Aorta (tissue), 5 donors: Measurements from ENCODE around the gene BRD3. TPM values are rescaled to one million over a fixed set of nuclear protein-coding genes. Genes with fewer than 3 reads are reported as not detected.

ENCODE experiments used
- ATAC-seq: fragments of 200-7000 bp; cut with Tn5 transposase; one replicate; pipeline ENCODE4 v1.9.1; 2022; ENCODE audit warnings: moderate library complexity; ENCODE audit not compliant: low FRiP score
- DNase-seq, 2 donors: peaks; one replicate each; pipeline ENCODE4 v3.0.0-alpha.2; 2020
- H3K27ac ChIP-seq, 2 donors: one replicate each; pipeline ENCODE4 v1.5.1; 2013; ENCODE audit warnings: low read length in 2 of 2, mild to moderate bottlenecking in 2 of 2, moderate library complexity in 2 of 2, control low read depth in 1 of 2, inconsistent platforms in 1 of 2, low read depth in 1 of 2
- H3K27me3 ChIP-seq, 2 donors: one replicate each; pipeline ENCODE4 v1.6.1; 2013; ENCODE audit warnings: control low read depth in 1 of 2, low read length in 1 of 2, mild to moderate bottlenecking in 1 of 2, moderate library complexity in 1 of 2; ENCODE audit not compliant: insufficient read depth in 2 of 2, control insufficient read depth in 1 of 2
- H3K36me3 ChIP-seq, 2 donors: one replicate each; pipeline ENCODE4 v1.6.1; 2013; ENCODE audit warnings: control low read depth in 1 of 2, low read length in 1 of 2, mild to moderate bottlenecking in 1 of 2; ENCODE audit not compliant: insufficient read depth in 2 of 2, control insufficient read depth in 1 of 2
- H3K4me1 ChIP-seq, 2 donors: one replicate each; pipeline ENCODE4 v1.6.1; 2013; ENCODE audit warnings: low read length in 2 of 2, control low read depth in 1 of 2, mild to moderate bottlenecking in 1 of 2, moderate library complexity in 1 of 2; ENCODE audit not compliant: insufficient read depth in 2 of 2, control insufficient read depth in 1 of 2
- H3K4me3 ChIP-seq, 2 donors: one replicate each; pipeline ENCODE4 v1.5.1; 2013; ENCODE audit warnings: low read length in 2 of 2, control low read depth in 1 of 2, mild to moderate bottlenecking in 1 of 2
- H3K9me3 ChIP-seq: one replicate; pipeline ENCODE4 v1.6.1; 2013; ENCODE audit warnings: mild to moderate bottlenecking, low read length; ENCODE audit not compliant: control insufficient read depth
- WGBS, 2 donors: extraction: QIAGEN DNeasy Blood & Tissue Kit; methylation state at CpG; one replicate each; pipeline ENCODE4 v1.1.7; 2013; 5-methylcytosine and 5-hydroxymethylcytosine counted together
- intact Hi-C, 2 donors: fragments of 100-400 bp; cut with DNase I; formaldehyde crosslinking; loops; one replicate each; pipeline versions ENCODE4 v1.14.2 to v1.15.0; 2022
- polyA plus RNA-seq, 2 donors: library from polyadenylated mRNA; stranded (reverse); fragments of 200-250 nt; gene quantifications; one replicate each; pipeline ENCODE4 v1.2.3, GENCODE V29; 2013
- total RNA-seq, 2 donors: library from RNA; stranded (reverse); fragmentation: NEBNext Ultra II Directional; extraction: Animal tissue kit (Norgen Biotek cat#: 25700); gene quantifications; one replicate each; pipeline ENCODE4 v1.2.1, GENCODE V29; 2021
- donor health status: healthy with polysubstance abuse.
- donor health status: Bipolar disorder and iron deficiency.
- donor health status: DM: no; HTN: no; CAD: no.
- donor health status: DM: no; HTN: no; CAD: no.
- donor health status: DM: yes; HTN: yes; CAD: no.

The BRD3 gene
- total and polyA plus RNA-seq, 4 donors: 6.6 to 38.0 (median 19.5) TPM

DNA sequence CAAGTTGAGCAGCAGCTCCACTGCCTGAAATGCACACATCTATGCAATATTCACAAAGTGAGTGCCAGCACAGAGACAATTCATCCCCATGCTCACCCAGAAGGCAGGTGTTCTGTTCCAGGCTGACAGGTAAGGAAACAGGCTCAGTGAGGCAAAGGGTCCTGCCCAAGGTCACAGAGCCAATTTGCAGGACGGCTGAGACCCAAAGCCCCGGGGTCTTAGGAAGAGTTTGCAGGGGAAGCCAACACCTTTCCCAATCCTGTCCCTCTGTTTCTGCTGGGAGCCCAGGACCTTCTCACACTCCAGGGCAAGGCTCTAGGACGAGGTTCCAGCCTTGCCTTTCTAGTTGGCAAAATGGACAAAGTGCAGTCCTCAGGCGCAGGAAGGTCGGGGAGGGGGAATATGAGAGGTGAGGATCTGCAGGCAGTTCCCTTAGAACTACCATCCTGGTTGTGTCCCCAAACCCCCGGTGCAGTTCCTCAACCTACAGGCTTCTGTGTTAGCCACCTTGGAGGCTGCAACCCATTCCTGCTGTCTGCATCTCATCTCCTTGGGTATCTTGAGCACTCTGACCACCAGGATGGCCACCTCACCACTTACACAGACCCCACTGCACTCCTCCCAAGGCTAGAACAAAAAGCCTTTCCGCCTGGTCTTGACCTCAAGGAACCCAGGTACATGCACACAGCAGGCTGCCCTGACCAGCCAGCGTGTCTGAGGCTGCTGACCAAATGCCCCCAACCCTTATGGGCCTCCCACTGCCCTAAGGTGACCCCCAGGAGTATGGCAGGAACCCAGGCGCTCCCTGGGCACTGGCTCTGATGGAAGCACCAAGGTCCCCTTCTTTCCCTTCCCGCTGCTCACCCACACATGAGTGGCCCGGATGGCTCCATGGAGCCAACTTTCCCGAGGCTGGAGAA is 1.9 kb upstream of the BRD3 start:
- no peaks in the 10 kb centered on the region for H3K4me1 ChIP-seq
- intact Hi-C loops: loop anchor here (2.0 to 10.0 kb wide), 3 partner anchors 45 to 1433 kb away; partner anchors contain the start of genes BRD3OS (in 1 of the 2), MRPS2 (in 1 of the 2) and RXRA (in 1 of the 2)
- no peaks in the 10 kb centered on the region for H3K27me3 ChIP-seq
- DNase-seq (peak in 1 of 2 donors; percentile 33), ATAC-seq (no peak)
- H3K36me3 ChIP-seq: no peaks in the 10 kb centered on the region
- WGBS, 2 donors: 77 to 79% methylated on average over 12 of the region's 12 CpGs
- H3K4me3 ChIP-seq: no peak overlapping the region
- H3K27ac ChIP-seq: no peak overlapping the region
- no peaks in the 10 kb centered on the region for H3K9me3 ChIP-seq

DNA sequence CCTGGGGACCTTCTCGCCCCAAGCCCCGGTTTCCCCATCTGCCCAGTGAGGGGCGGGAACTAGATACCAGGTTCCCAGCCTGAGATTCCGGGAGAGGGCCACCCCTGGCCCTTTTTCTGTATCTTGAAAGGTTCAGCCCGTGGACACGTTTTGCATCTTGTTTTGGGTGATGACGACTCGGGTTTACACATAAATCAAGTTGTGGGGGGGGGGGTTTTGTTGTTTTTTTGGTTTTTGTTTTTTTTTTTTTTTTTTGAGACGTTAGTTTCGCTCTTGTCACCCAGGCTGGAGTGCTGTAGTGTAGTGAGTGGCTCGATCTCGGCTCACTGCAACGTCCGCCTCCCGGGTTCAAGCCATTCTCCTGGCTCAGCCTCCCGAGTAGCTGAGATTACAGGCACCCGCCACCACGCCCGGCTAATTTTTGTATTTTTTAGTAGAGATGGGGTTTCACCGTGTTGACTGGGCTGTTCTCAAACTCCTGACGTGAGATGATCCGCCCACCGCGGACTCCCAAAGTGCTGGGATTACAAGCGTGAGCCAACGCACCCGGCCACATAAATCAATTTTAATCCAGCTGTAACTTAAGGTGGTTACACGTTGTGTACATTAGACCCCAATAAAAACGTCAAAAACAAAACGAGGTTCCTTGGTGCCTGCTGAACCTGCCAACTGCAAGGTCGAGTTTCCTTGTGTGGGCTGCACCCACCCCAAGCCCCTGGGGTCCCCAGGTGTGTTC is 1.1 kb upstream of the BRD3 start:
- intact Hi-C loops: loop anchor here (2.0 to 10.0 kb wide), 2 partner anchors 44 to 256 kb away; partner anchors contain the start of genes BRD3OS (in 1 of the 2) and RXRA (in 1 of the 2)
- ATAC-seq: no peak
- peak in 1 of 2 donors; percentile 53 for DNase-seq

GRCh38 chr9:134066913-134067851 is 644 bp downstream of the BRD3 start:
- DNase-seq (no peak), ATAC-seq (no peak)
- intact Hi-C loops: loop anchor here in 1 of 2 donors (10.0 kb wide), 1 partner anchor 258 kb away; the partner anchor contains the start of gene RXRA
- peak overlapping the region; percentile 38 to 41 for H3K27ac ChIP-seq
- no peaks in the 10 kb centered on the region for H3K36me3 ChIP-seq
- H3K27me3 ChIP-seq: no peaks in the 10 kb centered on the region
- WGBS, 2 donors: 1% methylated on average over 42 to 126 of the region's 126 CpGs
- H3K9me3 ChIP-seq: no peaks in the 10 kb centered on the region
- peak overlapping the region; percentile 76 to 94 for H3K4me3 ChIP-seq
- H3K4me1 ChIP-seq: no peaks in the 10 kb centered on the region

More for the DNA sequence above, 1.1 kb upstream of the BRD3 start:
- WGBS, 2 donors: 22 to 25% methylated on average over 31 of the region's 31 CpGs
- Histone ChIP-seq H3K9me3 (no peaks in the 10 kb centered on the region), H3K27ac (peak overlapping the region in 1 of 2 donors; percentile 43), H3K27me3 (no peaks in the 10 kb centered on the region), H3K36me3 (no peaks in the 10 kb centered on the region), H3K4me3 (peak overlapping the region; percentile 76 to 99), H3K4me1 (no peaks in the 10 kb centered on the region)

DNA sequence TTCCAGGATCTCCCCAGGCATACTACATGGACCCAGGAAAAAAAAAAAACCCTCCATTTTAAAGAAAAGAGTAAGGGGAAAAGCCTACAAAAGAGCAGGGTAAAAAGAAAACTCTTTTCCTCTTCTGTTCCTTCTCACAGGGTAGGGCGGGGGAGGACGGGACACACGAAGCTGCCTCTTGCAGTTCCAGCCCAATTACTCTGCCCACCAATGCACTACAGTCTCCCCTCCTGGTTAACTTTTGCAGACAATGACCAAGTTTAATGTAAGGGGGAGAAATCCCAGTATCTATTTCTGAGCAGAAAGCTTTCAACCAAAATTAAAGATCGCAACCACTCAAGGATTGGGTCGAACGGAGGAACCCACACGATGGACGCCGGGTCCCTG is 1.3 kb downstream of the BRD3 start:
- no peak for ATAC-seq
- H3K27ac ChIP-seq: no peak overlapping the region
- no peaks in the 10 kb centered on the region for H3K36me3 ChIP-seq
- DNase-seq: no peak
- no peaks in the 10 kb centered on the region for H3K9me3 ChIP-seq
- no peaks in the 10 kb centered on the region for H3K4me1 ChIP-seq
- intact Hi-C loops: loop anchor here in 1 of 2 donors (10.0 kb wide), 1 partner anchor 258 kb away; the partner anchor contains the start of gene RXRA
- WGBS, 2 donors: 0 to 1% methylated on average over 9 of the region's 9 CpGs
- peak overlapping the region; percentile 76 to 94 for H3K4me3 ChIP-seq
- H3K27me3 ChIP-seq: no peaks in the 10 kb centered on the region

DNA sequence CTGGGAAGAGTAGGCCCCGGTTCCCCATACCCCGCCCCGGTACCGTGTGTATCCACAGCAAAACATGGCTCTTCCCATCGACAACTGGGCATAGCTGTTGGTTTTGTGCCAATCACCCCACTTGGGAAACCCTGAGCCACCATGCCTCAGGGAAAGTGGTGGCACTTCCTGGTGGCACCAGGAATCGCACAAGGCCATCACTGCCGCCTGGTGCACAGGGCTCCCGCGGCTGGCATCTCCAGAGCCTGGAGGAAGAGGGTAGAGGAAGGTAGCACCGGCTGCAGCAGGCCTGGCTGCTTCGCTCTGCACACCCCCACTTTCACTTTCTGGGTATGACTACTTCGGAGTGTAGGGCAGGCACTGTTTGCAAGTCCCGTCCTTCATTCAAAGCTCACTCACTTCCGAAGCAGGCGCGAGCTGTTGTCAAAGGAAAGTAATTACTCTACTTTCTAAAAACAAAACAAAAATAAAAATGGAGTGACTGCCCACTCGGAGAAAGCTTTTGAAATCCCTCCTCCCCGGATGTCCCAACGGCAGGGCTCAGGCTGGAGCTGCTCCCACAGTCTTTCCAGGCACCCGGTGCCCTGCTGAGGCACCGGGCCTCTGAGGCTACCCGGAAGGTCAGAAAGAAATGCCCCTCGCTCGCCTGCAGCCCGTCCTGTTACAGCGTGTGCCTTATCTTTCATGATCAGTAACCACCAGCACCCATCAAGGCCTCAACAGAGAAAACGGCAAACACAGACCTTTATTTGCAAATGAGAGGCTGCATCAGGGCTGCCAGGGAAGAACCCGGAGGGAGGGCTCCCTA is 2.0 kb downstream of the BRD3 start:
- Histone ChIP-seq H3K27ac (no peak overlapping the region), H3K36me3 (no peaks in the 10 kb centered on the region), H3K9me3 (no peaks in the 10 kb centered on the region), H3K4me3 (peak overlapping the region; percentile 6 to 15), H3K4me1 (no peaks in the 10 kb centered on the region), H3K27me3 (no peaks in the 10 kb centered on the region)
- 20 to 21% methylated on average over 28 of the region's 28 CpGs for WGBS, 2 donors
- no peak for ATAC-seq
- intact Hi-C loops: loop anchor here in 1 of 2 donors (10.0 kb wide), 1 partner anchor 259 kb away; the partner anchor contains the start of gene RXRA
- DNase-seq: peak in 1 of 2 donors; percentile 64

DNA sequence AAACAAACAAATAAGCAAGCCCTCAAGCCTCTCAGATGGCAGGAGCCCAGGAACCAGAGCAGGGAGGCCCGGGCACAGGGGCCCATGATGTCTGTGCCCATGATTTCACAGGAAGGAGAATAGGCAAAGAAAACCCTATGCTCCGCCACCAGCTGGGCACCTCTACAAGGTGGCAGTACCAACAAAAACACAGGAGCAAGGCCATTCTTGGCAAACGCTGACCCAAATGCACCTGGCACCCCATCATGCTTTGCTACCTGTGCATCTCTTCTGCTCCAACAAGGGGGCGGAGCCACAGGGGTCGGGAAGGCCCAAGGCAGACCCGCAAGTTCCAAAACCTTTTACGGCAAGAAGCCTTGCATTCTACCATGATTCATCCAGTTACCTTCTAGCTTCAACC is 3.1 kb downstream of the BRD3 start:
- 92% methylated on average over 7 of the region's 7 CpGs for WGBS, 2 donors

GRCh38 chr9:134063571-134064450 is 4.0 kb downstream of the BRD3 start:
- Histone ChIP-seq H3K36me3 (no peaks in the 10 kb centered on the region), H3K4me1 (no peaks in the 10 kb centered on the region), H3K27me3 (no peaks in the 10 kb centered on the region), H3K4me3 (no peak overlapping the region), H3K9me3 (no peaks in the 10 kb centered on the region), H3K27ac (no peak overlapping the region)
- peak in 1 of 2 donors; percentile 69 for DNase-seq
- WGBS, 2 donors: 91 to 92% methylated on average over 29 of the region's 29 CpGs
- intact Hi-C loops: loop anchor here in 1 of 2 donors (10.0 kb wide), 1 partner anchor 261 kb away; the partner anchor contains the start of gene RXRA
- no peak for ATAC-seq

More for the DNA sequence above, 3.1 kb downstream of the BRD3 start:
- ATAC-seq (no peak), DNase-seq (no peak)
- Histone ChIP-seq H3K4me3 (no peak overlapping the region), H3K9me3 (no peaks in the 10 kb centered on the region), H3K27me3 (no peaks in the 10 kb centered on the region), H3K27ac (no peak overlapping the region), H3K4me1 (no peaks in the 10 kb centered on the region), H3K36me3 (no peaks in the 10 kb centered on the region)
- intact Hi-C loops: loop anchor here in 1 of 2 donors (10.0 kb wide), 1 partner anchor 260 kb away; the partner anchor contains the start of gene RXRA
